Activated CD4-positive, CD25-positive, alpha-beta regulatory T cell (primary cell): ENCODE results near the gene OR2A42.
"Not testable (repeated sequence)": the region's sequence is repeated elsewhere in the genome, so short reads cannot be mapped to it uniquely, and the experiment has no call there.

Source experiments
- DNase-seq, 4 experiments: peaks; one replicate each; lab custom pipeline; 2025; lab: John Stamatoyannopoulos, UW

Gene OR2A42, protein sequence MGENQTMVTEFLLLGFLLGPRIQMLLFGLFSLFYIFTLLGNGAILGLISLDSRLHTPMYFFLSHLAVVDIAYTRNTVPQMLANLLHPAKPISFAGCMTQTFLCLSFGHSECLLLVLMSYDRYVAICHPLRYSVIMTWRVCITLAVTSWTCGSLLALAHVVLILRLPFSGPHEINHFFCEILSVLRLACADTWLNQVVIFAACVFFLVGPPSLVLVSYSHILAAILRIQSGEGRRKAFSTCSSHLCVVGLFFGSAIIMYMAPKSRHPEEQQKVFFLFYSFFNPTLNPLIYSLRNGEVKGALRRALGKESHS

DNA sequence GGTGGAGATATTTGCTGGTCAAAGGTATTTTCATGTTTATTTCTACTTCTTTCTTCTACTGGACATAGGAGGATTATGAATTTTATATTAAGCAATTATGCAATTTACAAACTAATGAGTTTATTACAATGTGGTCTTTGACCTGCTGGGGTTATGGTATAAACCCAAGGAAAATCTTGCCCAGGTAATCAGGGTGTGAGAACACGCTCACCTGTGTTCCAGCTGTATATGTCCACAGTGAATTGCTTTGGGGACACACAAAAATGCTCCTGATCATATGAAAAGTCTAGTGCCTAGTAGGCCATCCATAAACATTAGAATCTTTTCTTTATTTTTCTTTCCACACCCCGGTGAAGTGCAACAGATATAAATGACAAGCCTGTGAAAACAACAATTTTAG is at the start of gene OR2A42:
Gene OR2A42 (minus strand): TSS at position 241 of the 400 bp plus-strand sequence. CDS start 6,762 bp downstream, outside the sequence.
- not testable (repeated sequence) for DNase-seq

DNA sequence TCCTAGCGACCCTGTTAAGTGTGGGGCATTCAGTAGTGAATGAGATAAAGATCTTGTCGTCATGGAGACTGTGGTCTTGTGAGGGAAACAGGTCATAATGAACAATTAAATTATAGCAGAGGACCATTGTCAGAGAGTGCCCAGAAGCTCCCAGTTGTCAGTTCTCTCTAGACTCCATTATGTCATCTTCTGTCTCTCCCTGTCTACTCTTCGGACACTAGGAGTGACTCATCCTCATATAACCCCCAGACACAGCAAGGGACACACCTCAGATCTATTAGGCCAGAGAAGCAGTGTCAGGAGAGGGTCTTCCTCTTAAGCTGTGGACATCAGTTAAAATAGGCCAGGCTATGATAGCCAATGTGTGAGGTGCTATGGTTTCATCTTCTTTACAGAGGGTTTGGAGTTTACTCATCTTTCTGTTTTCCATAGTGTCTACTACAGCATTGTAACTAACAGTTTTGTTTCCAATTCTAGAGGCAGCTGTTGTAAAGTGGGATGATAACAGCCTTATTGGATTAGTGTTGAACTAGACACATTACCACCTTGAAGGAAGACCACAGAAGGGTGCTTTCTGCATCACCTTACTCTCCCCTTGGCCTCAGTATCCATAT is 47.9 kb upstream of the OR2A42 start:
- DNase-seq: not testable (repeated sequence)

DNA sequence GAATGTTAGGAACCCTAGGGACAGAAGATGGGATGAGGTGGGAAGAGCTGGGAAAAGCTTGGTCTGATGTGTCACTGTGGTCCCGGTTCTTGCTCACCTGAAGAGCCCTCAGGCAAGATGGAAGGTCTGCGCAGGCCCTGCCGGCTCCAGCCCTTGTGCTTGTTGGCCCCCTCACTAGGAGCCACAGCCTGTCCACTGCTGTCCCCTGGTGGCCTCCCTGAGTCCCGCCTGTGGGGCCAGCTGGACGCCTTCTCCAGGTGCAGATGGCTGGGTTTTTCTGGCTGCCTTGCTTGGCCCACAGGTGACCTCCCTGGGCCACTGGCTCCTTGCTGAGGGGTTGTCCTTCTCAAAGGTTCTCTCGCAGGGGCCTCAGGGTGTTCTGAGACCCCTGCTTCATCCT is 44.3 kb upstream of the OR2A42 start:
- DNase-seq: not testable (repeated sequence)

DNA sequence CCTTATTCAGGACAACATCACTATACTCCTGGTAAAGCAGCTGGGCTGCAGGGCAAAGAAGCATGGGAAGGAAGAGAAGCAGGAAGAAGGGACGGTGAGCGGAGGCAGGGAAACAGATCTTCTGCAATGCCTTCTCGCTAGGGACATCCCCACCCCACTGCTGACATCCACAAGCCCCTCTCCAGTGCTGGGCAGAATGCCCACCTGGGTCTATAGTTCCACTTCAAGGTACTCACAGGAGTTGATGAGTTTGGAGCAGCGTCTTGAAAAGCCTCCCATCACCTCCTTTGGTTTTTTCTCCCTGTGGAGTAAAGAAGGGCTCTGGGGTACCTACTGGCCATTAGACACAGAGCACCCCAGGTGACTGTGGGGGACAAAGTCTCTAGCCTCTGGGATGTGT is 43.1 kb upstream of the OR2A42 start:
- not testable (repeated sequence) for DNase-seq

DNA sequence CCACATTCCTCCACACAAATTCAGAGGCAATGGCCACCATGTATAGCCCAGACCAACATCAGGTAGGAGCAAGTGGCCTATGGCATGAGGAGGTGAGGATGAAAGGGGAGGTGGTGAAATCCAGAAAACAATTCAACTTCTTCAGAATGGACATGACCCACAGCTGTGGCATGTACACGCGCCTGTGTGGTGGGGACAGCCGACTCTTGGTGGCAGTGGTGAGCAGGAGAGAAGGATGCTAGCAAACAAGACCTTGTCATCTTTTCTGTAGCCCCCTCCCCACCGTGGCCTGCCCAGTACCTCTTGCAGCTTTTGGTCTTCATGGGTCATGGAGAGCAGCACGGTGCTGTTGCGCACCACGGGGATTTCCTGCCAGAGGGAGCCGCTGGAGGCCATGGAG is 42.6 kb upstream of the OR2A42 start:
- DNase-seq: not testable (repeated sequence)

DNA sequence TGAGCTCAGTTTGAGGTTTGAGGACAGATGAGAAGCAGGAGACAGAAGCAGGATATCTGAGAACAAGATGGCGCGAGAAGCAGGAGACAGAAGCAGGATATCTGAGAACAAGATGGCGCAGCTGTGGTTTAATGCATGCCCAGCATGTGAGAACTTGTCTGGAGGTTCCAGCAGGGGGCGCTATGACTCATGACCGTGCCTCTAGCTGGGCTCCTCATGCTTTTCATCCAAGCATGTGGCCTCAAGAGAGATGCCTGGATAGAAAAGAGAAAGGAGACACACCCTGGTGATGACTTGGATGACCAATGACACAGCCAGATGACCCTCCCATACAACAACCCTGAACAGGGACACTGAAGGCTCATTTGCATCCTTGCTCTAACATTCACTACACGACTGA is 40.6 kb upstream of the OR2A42 start:
- not testable (repeated sequence) for DNase-seq

DNA sequence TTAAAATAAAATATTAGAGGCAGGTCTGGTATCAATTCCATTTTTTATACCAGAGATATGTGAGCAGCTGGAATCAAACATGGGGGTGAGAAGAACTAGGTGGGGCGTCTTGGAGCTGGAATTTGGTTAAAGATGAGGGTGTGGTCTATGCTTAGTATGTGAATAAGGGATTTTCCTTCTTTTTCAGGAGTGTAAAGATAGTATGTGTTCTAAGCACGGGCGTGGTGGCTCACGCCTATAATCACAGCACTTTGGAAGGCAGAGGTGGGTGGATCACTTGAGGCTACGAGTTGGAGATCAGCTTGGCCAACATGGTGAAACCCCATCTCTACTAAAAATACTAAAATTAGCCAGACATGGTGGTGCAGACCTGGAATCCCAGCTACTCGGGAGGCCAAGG is 35.9 kb upstream of the OR2A42 start:
- DNase-seq: not testable (repeated sequence)

DNA sequence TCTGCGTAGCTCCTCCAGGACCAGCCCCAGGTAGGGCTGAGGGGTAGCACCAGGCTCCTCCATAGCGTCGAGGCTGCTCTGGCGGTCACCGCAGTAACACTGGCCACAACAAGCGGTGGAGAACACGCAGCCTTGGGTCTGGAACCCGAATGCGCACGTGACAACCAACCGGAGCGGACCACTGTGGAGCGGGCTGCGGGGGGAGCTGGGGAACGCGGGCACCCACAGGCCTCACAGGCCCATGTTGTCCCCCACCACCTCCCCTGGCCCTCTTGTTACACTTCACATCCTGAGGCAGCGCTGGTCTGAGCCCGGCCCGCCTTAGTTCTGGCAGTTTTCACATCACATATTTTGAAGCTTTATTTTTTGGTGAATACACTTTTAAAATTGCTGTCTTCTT is 29.8 kb upstream of the OR2A42 start, which contains the start of gene CTAGE8:
Gene CTAGE8 (minus strand): TSS at position 101 of the 400 bp plus-strand sequence. CDS start 38 bp downstream, at position 63.
- DNase-seq: not testable (repeated sequence)

DNA sequence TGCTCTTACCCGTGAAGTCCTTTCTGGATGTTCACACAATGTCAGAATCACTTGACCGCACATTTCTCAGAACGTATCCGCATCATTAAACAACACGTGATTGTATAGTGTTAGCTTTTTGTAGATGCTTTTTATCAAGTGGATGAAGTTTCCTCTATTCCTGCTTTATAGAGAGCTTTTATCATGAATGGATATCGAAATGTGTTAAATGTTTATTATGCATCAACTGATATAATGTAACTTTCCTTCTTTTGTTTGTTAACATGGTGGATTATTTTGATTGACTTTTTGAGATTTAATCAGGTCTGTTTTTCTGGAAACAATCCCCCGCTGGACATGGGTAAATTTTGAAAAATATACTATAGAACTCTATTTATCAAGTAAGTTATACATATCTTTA is 25.3 kb upstream of the OR2A42 start, which contains the start of gene OR2A7:
Gene OR2A7 (minus strand): TSS at position 101 of the 400 bp plus-strand sequence. CDS start 5,164 bp downstream, outside the sequence.
- DNase-seq: not testable (repeated sequence)

DNA sequence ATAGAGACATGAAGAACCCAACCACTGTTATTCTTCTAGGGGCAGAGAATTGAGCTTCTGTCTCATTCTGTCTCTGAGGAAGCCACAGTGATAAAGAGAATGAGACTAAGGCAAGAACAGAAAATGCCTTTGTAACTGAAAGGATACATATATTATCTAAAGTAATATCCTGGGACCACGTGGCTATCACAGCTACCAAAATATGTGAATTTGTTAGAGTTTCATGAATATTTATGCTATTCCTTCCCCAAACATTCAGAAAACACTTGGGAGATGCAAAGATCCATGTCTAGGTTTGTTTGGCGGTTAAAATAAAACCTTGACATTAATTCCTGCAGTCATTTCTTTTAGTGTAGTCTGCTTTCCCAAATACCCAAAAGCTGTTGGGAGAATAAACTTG is 22.7 kb upstream of the OR2A42 start:
- DNase-seq: not testable (repeated sequence)

DNA sequence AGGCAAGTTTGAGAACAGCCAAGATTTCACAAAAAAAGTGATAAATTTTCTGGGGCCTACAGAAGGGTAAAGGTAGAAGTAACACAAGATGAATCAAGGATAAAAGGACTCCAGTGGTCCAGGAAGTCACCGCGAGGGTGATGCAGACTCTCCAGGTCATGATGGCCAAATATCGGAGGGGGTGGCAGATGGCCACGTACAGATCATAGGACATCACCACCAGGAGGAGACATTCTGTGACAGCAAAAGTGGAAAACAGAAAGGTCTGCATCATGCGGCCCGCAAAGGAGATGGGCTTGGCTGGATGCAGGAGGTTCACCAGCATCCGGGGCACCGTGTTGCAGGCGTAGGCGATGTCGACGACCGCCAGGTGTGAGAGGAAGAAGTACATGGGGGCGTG is 19.7 kb upstream of the OR2A42 start:
- not testable (repeated sequence) for DNase-seq

DNA sequence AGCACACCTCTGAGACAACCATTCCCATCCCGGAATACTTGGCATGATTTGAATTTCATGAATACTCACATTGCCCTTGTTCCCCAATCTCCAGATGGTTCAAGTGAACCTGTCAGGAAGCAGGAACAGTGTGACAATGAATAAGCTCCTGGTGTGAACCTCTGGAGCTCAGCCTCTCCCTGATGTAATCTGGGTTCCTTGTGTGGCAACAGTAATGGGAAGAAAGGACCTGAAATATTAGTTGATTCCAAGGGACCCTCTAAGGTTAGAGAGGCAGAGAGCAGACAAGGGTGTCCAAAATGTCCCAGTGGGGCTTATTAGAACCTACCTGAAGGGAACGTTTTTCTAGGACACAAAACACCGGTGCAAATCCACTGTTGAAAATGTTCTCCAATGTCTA is 16.7 kb upstream of the OR2A42 start:
- DNase-seq: no peak

DNA sequence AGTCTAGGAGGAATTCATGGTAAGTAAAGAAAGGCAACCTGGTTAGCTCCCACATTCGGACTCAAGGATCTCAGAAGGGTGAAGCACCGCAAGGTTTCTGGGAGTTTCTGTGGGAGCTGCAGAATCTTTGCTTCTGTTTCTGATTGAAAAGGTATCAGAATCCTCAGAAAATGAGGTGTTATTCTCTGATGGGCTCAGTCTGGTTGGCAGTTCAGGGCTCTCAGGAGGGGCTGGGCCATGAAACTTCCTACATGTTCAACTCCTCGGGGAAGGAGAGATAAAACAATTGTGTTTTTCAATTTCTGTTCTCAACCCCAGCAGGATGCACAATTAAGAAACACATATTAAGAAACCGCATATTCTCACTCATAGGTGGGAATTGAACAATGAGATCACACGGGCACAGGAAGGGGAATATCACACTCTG is 16.1 kb upstream of the OR2A42 start:
- DNase-seq: no peak

DNA sequence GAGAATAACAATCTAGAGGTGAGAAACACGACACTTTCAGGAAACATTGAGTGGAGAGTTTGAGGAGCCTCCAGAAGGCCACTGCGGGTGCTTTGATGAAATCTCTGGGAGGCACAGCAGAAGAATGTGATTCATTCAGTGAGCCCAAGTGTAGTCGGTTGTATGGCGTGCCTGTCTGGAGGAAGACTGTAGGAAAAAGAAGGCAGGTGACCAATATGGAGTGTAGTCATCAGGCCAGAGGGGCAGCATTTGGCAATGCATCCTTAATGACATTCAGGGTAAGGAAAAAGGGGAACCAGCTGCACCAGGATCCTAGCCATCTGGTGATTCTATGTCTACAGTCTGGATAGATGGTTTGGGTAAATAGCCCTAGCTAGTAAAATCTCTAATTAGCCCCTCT is 12.9 kb upstream of the OR2A42 start:
- DNase-seq: not testable (repeated sequence)

DNA sequence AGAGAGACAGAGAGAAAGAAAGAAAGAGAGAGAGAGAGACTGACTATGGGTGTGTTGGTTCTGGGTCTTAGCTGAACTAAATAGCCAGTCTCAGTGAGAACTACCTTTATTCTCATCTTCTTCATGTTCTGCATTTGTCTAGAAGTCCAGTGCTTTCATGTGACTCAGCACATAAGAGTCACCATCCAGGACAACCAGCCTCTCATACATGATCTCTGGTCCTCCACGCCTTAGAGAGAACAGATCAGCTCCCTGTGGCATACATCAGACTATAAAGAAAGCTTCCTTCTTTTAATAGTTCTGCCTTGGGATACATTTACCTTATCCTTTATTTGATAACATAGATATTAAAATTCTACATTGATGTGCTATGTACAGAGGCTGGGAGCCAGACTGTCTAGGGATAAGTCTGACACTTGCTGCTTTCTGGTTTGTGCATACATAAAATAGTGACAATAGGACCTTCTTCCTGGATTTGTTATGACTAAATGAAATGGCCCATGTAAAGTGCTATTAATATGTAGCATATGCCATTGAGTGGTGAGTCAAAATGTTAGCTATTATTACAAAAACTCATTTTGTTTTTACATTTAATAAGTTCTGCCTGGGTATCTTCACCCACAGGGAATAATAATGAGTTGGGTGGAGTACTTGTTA is 8.4 kb upstream of the OR2A42 start:
- DNase-seq: not testable (repeated sequence)

DNA sequence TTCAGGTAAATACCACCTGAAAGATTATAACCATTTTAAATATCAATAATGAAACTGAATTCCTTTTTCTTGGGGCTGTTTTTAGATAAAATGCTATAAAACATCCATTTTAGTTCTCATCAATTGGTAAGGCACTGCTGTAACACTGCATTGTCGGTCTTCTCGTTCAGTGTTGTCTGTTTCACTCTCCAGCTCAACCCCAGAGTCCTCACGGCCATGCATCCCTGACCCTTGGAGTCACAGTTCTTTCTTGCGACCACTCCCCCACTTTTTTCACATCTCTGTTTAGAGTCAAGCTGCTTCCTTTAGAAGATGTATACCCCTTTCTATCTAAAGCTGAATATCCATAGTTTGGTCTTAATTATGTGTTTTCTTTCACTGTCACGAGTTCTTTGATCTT is 7.6 kb upstream of the OR2A42 start:
- not testable (repeated sequence) for DNase-seq

DNA sequence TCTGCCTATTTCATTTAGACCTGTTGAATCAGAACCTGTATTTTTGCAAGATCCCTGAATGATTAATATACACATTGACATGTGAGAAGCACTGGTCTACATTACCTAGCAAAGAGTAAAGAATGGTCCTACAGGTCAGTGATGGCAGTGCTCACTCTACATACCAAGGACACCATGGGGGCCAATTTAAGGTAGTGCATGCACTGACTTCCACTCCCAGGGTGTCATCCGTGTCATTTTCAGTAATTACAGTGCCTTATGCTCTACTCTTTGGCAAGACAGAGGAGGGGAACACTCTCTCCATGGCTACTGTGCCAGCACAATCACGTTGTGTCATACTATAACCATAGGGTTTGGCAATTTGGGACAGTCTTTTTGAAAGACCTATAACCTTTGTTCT is 6.0 kb upstream of the OR2A42 start:
- DNase-seq: not testable (repeated sequence)

DNA sequence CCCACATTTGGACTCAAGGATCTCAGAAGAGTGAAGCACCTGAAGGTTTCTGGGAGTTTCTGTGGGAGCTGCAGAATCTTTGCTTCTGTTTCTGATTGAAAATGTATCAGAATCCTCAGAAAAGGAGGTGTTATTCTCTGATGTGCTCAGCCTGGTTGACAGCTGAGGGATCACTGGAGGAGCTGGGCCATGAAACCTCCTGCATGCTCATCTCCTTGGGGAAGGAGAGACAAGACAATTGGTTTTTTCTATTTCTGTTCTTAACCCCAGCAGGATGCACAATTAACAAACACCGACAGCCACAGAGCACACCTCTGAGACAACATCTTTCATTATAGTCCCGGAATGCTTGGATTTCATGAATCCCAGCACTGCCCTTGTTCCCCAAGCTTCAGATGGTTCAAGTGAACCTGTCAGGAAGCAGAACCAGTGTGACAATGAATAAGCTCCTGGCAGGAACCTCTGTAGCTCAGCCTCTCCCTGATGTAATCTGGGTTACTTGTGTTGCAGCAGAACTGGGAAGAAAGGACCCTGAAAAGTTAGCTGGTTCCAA is 799 bp downstream of the OR2A42 start:
- DNase-seq: not testable (repeated sequence)

DNA sequence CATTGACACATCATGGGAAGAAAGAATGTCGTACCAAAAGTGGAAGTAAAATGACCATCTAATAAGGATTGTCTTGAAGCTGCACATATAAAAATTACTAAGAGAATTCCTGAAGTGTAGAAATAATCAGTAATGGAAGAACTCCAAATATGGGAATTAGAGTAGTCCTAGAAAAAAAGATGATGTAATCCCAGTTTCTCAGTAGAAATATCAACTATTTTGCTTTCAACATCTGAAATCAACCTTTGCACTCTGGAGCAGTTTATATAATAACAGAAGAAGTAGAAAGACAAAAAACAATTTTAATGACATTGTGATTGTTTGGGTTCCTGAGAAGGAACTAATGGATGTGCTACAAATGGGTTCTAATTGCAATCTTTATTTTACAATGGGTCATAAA is 6.4 kb downstream of the OR2A42 start:
- DNase-seq: not testable (repeated sequence)

DNA sequence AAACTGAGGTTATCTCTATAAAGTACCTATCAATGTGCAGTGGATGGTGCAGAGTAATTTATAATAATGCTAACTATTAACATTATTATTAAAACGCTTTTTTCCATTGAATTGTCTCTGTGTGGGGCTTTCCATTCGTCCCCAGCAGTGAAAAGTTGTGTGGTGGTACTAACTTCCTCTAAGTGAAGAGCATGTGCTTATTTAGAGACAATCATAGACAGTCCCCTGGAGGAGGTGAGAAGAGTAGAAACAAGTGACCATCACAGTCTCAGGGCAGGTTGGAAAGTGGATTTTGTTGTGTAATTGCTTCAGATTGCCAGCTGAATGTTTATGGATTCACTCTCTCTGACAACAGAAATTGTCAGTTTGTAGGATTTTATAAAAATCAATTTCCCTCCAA is 8.4 kb downstream of the OR2A42 start:
- not testable (repeated sequence) for DNase-seq

DNA sequence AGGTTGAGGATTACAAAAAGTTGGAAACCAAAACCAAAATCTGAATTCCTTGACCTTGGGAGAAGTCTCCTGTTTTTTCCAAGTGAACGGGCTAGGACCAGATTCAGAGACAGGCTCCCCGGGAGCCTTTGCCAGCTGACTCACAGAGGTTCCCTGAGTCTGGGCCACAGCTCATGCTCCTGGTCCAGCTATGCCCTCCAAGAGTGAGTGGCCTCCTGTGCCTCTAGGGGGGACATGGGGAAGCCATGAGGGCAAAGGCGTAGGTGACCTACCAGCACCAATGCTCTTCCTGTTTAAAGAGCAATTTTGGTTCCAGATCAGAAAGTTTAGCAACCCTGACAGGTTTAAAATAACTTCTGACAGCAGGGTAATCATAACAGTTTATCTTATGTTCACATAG is 10.6 kb downstream of the OR2A42 start:
- DNase-seq: not testable (repeated sequence)

DNA sequence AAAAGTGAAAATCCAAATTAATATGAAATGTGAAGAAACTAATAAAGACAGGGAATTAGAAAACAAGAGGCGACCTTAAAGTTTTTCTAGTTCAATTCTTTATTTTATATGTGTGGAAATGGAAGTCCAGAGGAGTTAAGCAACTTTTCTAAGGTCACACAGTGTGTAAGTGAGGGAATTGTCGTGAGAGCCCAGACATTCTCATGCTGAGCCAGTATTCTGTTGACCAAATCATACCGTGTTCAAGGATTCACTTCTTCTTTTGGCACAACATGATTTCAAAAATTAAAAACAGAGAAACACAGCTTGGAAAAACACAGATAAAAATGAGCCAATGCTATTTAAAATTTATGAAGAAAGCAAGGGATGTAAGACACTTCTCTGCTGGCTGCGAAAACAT is 12.5 kb downstream of the OR2A42 start:
- DNase-seq: not testable (repeated sequence)
